ENCODE measurements around the gene MAP3K14. TPM values are rescaled to one million over a fixed set of nuclear protein-coding genes. Genes with fewer than 3 reads are reported as not detected.

The MAP3K14 gene
- total and polyA plus RNA-seq, 4 donors, result 1.2 to 7.8 (median 4.2) TPM

- TF ChIP-seq CTCF (IDR thresholded peaks at IDR 0.05; ENCODE audit: low read depth, low read length, missing input control) (no peak), TAF1 (conservative IDR thresholded peaks at IDR 0.05) (no peak), GABPA (IDR thresholded peaks at IDR 0.05 in 1 of 2, conservative IDR thresholded peaks at IDR 0.05 in 1 of 2) (no peak), RAD21 (IDR thresholded peaks at IDR 0.05) (no peak), REST (IDR thresholded peaks at IDR 0.05) (no peak), ATF3 (IDR thresholded peaks at IDR 0.05) (no peak), SP1 (IDR thresholded peaks at IDR 0.05) (no peak), HNF4A (conservative IDR thresholded peaks at IDR 0.05) (no peak), FOXA1 (IDR thresholded peaks at IDR 0.05) (no peak), EGR1 (IDR thresholded peaks at IDR 0.05; ENCODE audit: low read depth in 2 of 2) (no peak), NR2F2 (IDR thresholded peaks at IDR 0.05) (no peak)
- Histone ChIP-seq H3K9ac (ENCODE audit: low read depth in 1 of 2, low read length in 2 of 2) (no peak overlapping the region), H3K4me1 (ENCODE audit: control insufficient read depth in 4 of 4, insufficient read depth in 4 of 4, low read length in 3 of 4) (peaks cover 4 to 24% (median 14%) of the 10 kb centered on the region in 4 donors), H3K27me3 (ENCODE audit: control insufficient read depth in 4 of 4, insufficient read depth in 4 of 4, low read length in 3 of 4) (no peaks in the 10 kb centered on the region), H3K4me3 (ENCODE audit: low read depth in 1 of 3, low read length in 3 of 3) (no peak overlapping the region), H3K27ac (ENCODE audit: low read depth in 1 of 2, low read length in 2 of 2) (no peak overlapping the region), H3K9me3 (ENCODE audit: control insufficient read depth in 4 of 4, low read length in 3 of 4) (no peaks in the 10 kb centered on the region), H3K36me3 (ENCODE audit: control insufficient read depth in 4 of 4, insufficient read depth in 3 of 4, low read depth in 1 of 4, low read length in 3 of 4) (peaks cover 7 to 31% (median 13%) of the 10 kb centered on the region in 4 donors)
- WGBS, result 87% methylated on average over 21 of the region's 21 CpGs
- no peak for DNase-seq (ENCODE audit: low spot score)
Observed at GRCh38 chr17:45282683-45283644, 33.9 kb downstream of the MAP3K14 start.

GRCh38 chr17:45279898-45280297 is 36.9 kb downstream of the MAP3K14 start:
- Histone ChIP-seq H3K36me3 (ENCODE audit: control insufficient read depth in 4 of 4, insufficient read depth in 3 of 4, low read depth in 1 of 4, low read length in 3 of 4) (peaks cover 5 to 15% (median 9%) of the 10 kb centered on the region in 4 donors), H3K27me3 (ENCODE audit: control insufficient read depth in 4 of 4, insufficient read depth in 4 of 4, low read length in 3 of 4) (no peaks in the 10 kb centered on the region), H3K4me3 (ENCODE audit: low read depth in 1 of 3, low read length in 3 of 3) (no peak overlapping the region), H3K9ac (ENCODE audit: low read depth in 1 of 2, low read length in 2 of 2) (no peak overlapping the region), H3K4me1 (ENCODE audit: control insufficient read depth in 4 of 4, insufficient read depth in 4 of 4, low read length in 3 of 4) (peaks cover 10 to 35% (median 21%) of the 10 kb centered on the region in 4 donors), H3K27ac (ENCODE audit: low read depth in 1 of 2, low read length in 2 of 2) (no peak overlapping the region), H3K9me3 (ENCODE audit: control insufficient read depth in 4 of 4, low read length in 3 of 4) (no peaks in the 10 kb centered on the region)
- DNase-seq (ENCODE audit: low spot score), result no peak
- no peak for TF ChIP-seq CTCF (IDR thresholded peaks at IDR 0.05; ENCODE audit: low read depth, low read length, missing input control)
- TF ChIP-seq REST (IDR thresholded peaks at IDR 0.05), result no peak
- TF ChIP-seq ATF3 (IDR thresholded peaks at IDR 0.05), result no peak
- no peak for TF ChIP-seq EGR1 (IDR thresholded peaks at IDR 0.05; ENCODE audit: low read depth in 2 of 2)
- 74% methylated on average over 3 of the region's 3 CpGs for WGBS

Data from liver (tissue), 9 donors.